Right cardiac atrium (tissue), 5 donors: ENCODE measurements around the gene LY9. TPM values are rescaled to one million over a fixed set of nuclear protein-coding genes. Genes with fewer than 3 reads are reported as not detected.
"Not testable (repeated sequence)": the region's sequence is repeated elsewhere in the genome, so short reads cannot be mapped to it uniquely, and the experiment has no call there.

Source experiments
- ATAC-seq, 2 donors: fragments of 200-7000 bp; cut with Tn5 transposase; one replicate each; pipeline versions ENCODE4 v1.8.0 to v1.9.1; 2020; ENCODE audit warnings: moderate library complexity in 2 of 2, mild to moderate bottlenecking in 1 of 2
- DNase-seq, 3 donors: peaks; one replicate each; pipeline ENCODE4 v3.0.0-alpha.2; 2020
- H3K27ac ChIP-seq: one replicate; pipeline ENCODE4 v1.5.1; 2013; ENCODE audit warnings: mild to moderate bottlenecking, low read length, control low read depth, moderate library complexity
- H3K27me3 ChIP-seq: one replicate; pipeline ENCODE4 v1.6.1; 2013; ENCODE audit not compliant: control insufficient read depth, insufficient read depth
- H3K4me1 ChIP-seq: one replicate; pipeline ENCODE4 v1.6.1; 2013; ENCODE audit warnings: low read length; ENCODE audit not compliant: control insufficient read depth, insufficient read depth
- H3K4me3 ChIP-seq: one replicate; pipeline ENCODE4 v1.5.1; 2013; ENCODE audit warnings: low read length, control low read depth
- H3K9me3 ChIP-seq: one replicate; pipeline ENCODE4 v1.6.1; 2013; ENCODE audit warnings: low read length; ENCODE audit not compliant: control insufficient read depth
- WGBS: extraction: QIAGEN DNeasy Blood & Tissue Kit; methylation state at CpG from one replicate; pipeline ENCODE4 v1.1.7; 2013; 5-methylcytosine and 5-hydroxymethylcytosine counted together
- intact Hi-C, 4 donors: fragments of 100-400 bp; cut with DNase I; formaldehyde crosslinking; loops; one replicate each; pipeline versions ENCODE4 v1.11.0 to v1.14.0; 2022 to 2023
- polyA plus RNA-seq: library from polyadenylated mRNA; stranded (reverse); fragments of 200-250 nt; gene quantifications from one replicate; pipeline ENCODE4 v1.2.3, GENCODE V29; 2013
- total RNA-seq, 4 donors: library from RNA; stranded (reverse); fragmentation: NEBNext Ultra II Directional; extraction: Animal tissue kit (Norgen Biotek cat#: 25700); gene quantifications; one replicate each; pipeline ENCODE4 v1.2.1, GENCODE V29; 2021
- donor health status: healthy with polysubstance abuse.
- donor health status: DM: no; HTN: yes; CAD: no.
- donor health status: DM: no; HTN: no; CAD: no.
- donor health status: DM: no; HTN: yes; CAD: no; lungs with severe emphysema.
- donor health status: DM: yes; HTN: yes; CAD: no.

The LY9 gene
- total and polyA plus RNA-seq, 5 donors, result 0.09 to 0.29 (median 0.25) TPM; not detected in 1

- Histone ChIP-seq H3K4me1 (no peaks in the 10 kb centered on the region), H3K9me3 (no peaks in the 10 kb centered on the region), H3K4me3 (no peak overlapping the region), H3K27ac (no peak overlapping the region), H3K27me3 (no peaks in the 10 kb centered on the region)
- DNase-seq (no peak), ATAC-seq (no peak)
- intact Hi-C loops, result no loop called here
- WGBS, result 82% methylated on average over 2 of the region's 2 CpGs
Observed at GRCh38 chr1:160774886-160775719, 20.9 kb upstream of the LY9 start.

DNA sequence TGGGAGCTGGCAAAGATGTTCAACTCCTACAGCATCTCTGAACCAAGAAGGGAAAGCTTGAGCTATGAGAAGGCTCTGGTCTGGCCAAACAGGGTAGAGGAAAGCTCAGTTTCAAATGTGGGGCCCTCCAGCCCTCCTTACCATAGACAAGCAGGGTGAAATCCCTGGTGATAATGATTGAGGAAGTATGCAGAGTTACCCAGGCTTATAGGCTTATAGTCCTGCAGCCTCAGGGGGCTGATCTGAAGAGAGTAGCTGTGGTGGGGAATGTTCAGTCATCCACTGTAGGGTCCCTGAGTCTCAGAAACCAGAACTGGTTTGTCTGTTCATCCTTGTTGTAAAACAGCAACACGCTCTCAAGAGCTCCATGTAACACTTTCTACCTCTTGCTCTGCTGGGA lies 19.8 kb upstream of the LY9 start:
- ATAC-seq, result no peak
- intact Hi-C loops, result no loop called here
- H3K4me3 ChIP-seq, result no peak overlapping the region
- H3K9me3 ChIP-seq, result no peaks in the 10 kb centered on the region
- no peaks in the 10 kb centered on the region for H3K4me1 ChIP-seq
- H3K27ac ChIP-seq, result no peak overlapping the region
- no peak for DNase-seq
- no peaks in the 10 kb centered on the region for H3K27me3 ChIP-seq
- 87% methylated on average over 1 of the region's 1 CpG for WGBS

DNA sequence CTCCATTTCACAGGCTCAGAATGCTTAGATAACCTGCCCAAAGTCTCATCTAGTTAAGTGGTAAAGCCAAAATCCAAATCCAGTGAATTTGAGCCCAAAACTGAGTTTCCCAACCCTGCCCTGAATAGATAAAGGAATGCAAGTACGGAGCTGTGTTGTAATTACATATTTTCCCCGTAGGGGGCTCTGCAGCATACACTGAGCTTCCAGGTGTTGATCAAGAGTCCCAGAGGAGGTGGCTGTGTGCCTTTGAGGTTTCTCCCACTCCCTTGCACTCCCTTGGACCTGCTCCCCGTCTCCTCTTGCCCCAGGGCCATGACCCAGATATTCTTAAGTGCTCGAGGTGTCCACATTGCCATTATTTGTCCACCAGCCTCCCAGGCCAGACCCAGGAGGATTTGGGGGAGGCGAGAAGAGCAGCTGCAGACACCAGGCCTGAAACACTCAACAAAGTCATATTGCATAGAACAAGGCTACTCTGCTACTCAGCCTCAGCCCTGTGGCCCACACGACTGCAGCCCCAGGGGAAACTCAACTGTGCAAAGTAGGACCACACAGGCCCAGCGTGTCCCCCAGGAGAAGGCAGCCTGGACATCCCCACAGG lies 18.4 kb upstream of the LY9 start:
- no peaks in the 10 kb centered on the region for H3K4me1 ChIP-seq
- intact Hi-C loops, result no loop called here
- ATAC-seq, result no peak
- 65% methylated on average over 7 of the region's 7 CpGs for WGBS
- H3K27ac ChIP-seq, result no peak overlapping the region
- no peak overlapping the region for H3K4me3 ChIP-seq
- H3K27me3 ChIP-seq, result no peaks in the 10 kb centered on the region
- no peak for DNase-seq
- no peaks in the 10 kb centered on the region for H3K9me3 ChIP-seq

DNA sequence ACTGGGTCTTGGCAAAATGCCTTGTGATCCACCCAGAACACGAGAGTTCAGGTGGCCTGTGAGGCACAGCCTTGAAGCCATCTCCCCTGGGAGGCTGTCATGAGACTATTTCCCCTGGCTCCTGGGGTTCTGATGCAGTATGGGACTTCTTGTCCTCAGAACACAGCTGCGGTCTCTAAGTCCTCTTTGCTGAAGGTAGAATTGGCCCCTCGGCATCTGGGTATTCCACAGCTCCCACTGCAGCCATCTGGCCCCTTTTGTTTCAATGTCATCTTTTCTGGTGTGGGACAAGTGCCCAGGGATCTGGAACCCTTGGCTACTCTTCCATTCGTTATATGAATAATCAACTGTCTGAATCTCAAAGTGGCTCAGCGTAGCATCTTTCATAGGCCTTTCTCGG lies 17.0 kb upstream of the LY9 start:
- no peak overlapping the region for H3K27ac ChIP-seq
- DNase-seq (no peak), ATAC-seq (no peak)
- H3K4me3 ChIP-seq, result no peak overlapping the region
- no peaks in the 10 kb centered on the region for H3K27me3 ChIP-seq
- H3K4me1 ChIP-seq, result no peaks in the 10 kb centered on the region
- WGBS, result 83% methylated on average over 6 of the region's 6 CpGs
- intact Hi-C loops, result no loop called here
- no peaks in the 10 kb centered on the region for H3K9me3 ChIP-seq

GRCh38 chr1:160779626-160780397 lies 16.2 kb upstream of the LY9 start:
- Histone ChIP-seq H3K4me3 (no peak overlapping the region), H3K4me1 (no peaks in the 10 kb centered on the region), H3K27ac (no peak overlapping the region), H3K9me3 (no peaks in the 10 kb centered on the region), H3K27me3 (no peaks in the 10 kb centered on the region)
- 87% methylated on average over 18 of the region's 18 CpGs for WGBS
- DNase-seq, result no peak
- ATAC-seq, result peak in 1 of 2 donors; percentile 35
- intact Hi-C loops, result no loop called here

GRCh38 chr1:160780398-160780755 lies 15.6 kb upstream of the LY9 start:
- no peak for DNase-seq

GRCh38 chr1:160781186-160781766 lies 14.7 kb upstream of the LY9 start:
- intact Hi-C loops, result no loop called here

More at GRCh38 chr1:160780398-160780755, 15.6 kb upstream of the LY9 start:
- intact Hi-C loops, result no loop called here
- Histone ChIP-seq H3K27ac (no peak overlapping the region), H3K27me3 (no peaks in the 10 kb centered on the region), H3K9me3 (no peaks in the 10 kb centered on the region), H3K4me1 (no peaks in the 10 kb centered on the region), H3K4me3 (no peak overlapping the region)
- WGBS, result 96% methylated on average over 2 of the region's 2 CpGs
- ATAC-seq, result no peak

GRCh38 chr1:160781914-160782689 lies 13.9 kb upstream of the LY9 start:
- DNase-seq (no peak), ATAC-seq (no peak)
- no peaks in the 10 kb centered on the region for H3K27me3 ChIP-seq
- intact Hi-C loops, result no loop called here
- WGBS, result 79% methylated on average over 9 of the region's 9 CpGs
- H3K27ac ChIP-seq, result no peak overlapping the region
- H3K4me3 ChIP-seq, result no peak overlapping the region
- no peaks in the 10 kb centered on the region for H3K9me3 ChIP-seq
- H3K4me1 ChIP-seq, result no peaks in the 10 kb centered on the region

More at GRCh38 chr1:160781186-160781766, 14.7 kb upstream of the LY9 start:
- ATAC-seq, result peak; percentile 55 to 87
- DNase-seq, result no peak
- 68% methylated on average over 8 of the region's 8 CpGs for WGBS
- no peak overlapping the region for H3K4me3 ChIP-seq
- no peaks in the 10 kb centered on the region for H3K27me3 ChIP-seq
- H3K9me3 ChIP-seq, result no peaks in the 10 kb centered on the region
- H3K4me1 ChIP-seq, result no peaks in the 10 kb centered on the region
- H3K27ac ChIP-seq, result no peak overlapping the region

DNA sequence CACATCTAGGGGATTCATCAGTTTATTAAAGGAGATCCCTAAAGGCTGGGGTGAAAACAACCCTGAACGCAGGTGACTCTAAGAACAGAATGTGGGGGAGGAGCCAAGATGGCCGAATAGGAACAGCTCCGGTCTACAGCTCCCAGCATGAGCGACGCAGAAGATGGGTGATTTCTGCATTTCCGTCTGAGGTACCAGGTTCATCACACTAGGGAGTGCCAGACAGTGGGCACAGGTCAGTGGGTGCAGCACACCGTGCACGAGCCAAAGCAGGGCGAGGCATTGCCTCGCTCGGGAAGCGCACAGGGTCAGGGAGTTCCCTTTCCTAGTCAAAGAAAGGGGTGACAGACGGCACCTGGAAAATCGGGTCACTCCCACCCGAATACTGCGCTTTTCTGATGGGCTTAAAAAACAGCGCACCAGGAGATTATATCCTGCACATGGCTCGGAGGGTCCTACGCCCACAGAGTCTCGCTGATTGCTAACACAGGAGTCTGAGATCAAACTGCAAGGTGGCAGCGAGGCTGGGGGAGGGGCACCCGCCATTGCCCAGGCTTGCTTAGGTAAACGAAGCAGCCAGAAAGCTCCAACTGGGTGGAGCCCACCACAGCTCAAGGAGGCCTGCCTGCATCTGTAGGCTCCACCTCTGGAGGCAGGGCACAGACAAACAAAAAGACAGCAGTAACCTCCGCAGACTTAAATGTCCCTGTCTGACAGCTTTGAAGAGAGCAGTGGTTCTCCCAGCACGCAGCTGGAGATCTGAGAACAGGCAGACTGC lies 12.8 kb upstream of the LY9 start:
- DNase-seq, ATAC-seq, intact Hi-C loops, H3K27ac ChIP-seq, H3K4me1 ChIP-seq, H3K9me3 ChIP-seq, H3K27me3 ChIP-seq, H3K4me3 ChIP-seq: not testable (repeated sequence)
- 90% methylated on average over 23 of the region's 25 CpGs for WGBS
